H1 (cell line): ENCODE data around the gene RAB11FIP3. TPM values are rescaled to one million over a fixed set of nuclear protein-coding genes. Genes with fewer than 3 reads are reported as not detected.
"Not testable (repeated sequence)": the region's sequence is repeated elsewhere in the genome, so short reads cannot be mapped to it uniquely, and the experiment has no call there.

Source experiments
- CTCF ChIA-PET: fragments of 300-600 bp; sonication (Branson Sonifier 250); formaldehyde crosslinking; loops from one replicate; lab custom pipeline; 2021; ENCODE audit not compliant: partially characterized antibody; lab: Charles Lee
- POLR2A ChIA-PET: fragments of 300-600 bp; sonication (Branson Sonifier 250); formaldehyde crosslinking; loops from one replicate; lab custom pipeline; 2021; ENCODE audit warnings: inconsistent platforms; ENCODE audit not compliant: partially characterized antibody; lab: Charles Lee
- DNase-seq, 2 experiments: peaks; one replicate each; pipeline versions ENCODE4 v3.0.0 to v3.0.0-alpha.2; 2010 to 2022; ENCODE audit warnings: low spot score in 2 of 2, low read depth in 1 of 2, mixed read lengths in 1 of 2
- FAIRE-seq: peaks from 2 replicates; lab custom pipeline; 2011; peaks lifted over from hg19 to GRCh38; lab: Jason Lieb, UNC
- H2AFZ ChIP-seq: 2 replicates; pipeline ENCODE4 v1.8.1; 2012; ENCODE audit warnings: low read length, inconsistent platforms
- H2AK5ac ChIP-seq: 2 replicates; pipeline ENCODE4 v1.6.1; 2013; ENCODE audit warnings: low read depth, low read length
- H2BK120ac ChIP-seq: replicated peaks from 2 replicates; pipeline ENCODE3; 2013; ENCODE audit warnings: low read depth, low read length, inconsistent platforms
- H2BK12ac ChIP-seq: 2 replicates; pipeline ENCODE4 v1.6.1; 2013; ENCODE audit warnings: low read depth, low read length
- H2BK15ac ChIP-seq: 2 replicates; pipeline ENCODE4 v1.6.1; 2013; ENCODE audit warnings: low read length
- H2BK20ac ChIP-seq: 2 replicates; pipeline ENCODE4 v1.6.1; 2013; ENCODE audit warnings: low read length
- H2BK5ac ChIP-seq: 2 replicates; pipeline ENCODE4 v1.6.1; 2013; ENCODE audit warnings: low read depth, low read length
- H3K14ac ChIP-seq: 2 replicates; pipeline ENCODE4 v1.6.1; 2013; ENCODE audit warnings: inconsistent platforms; ENCODE audit not compliant: insufficient read length
- H3K18ac ChIP-seq: 2 replicates; pipeline ENCODE4 v1.6.1; 2013; ENCODE audit warnings: low read length; ENCODE audit errors: extremely low read depth
- H3K23ac ChIP-seq: 2 replicates; pipeline ENCODE4 v1.6.1; 2013; ENCODE audit warnings: inconsistent platforms; ENCODE audit not compliant: insufficient read length
- H3K23me2 ChIP-seq: 2 replicates; pipeline ENCODE4 v1.6.1; 2013; ENCODE audit warnings: low read depth, low read length
- H3K27ac ChIP-seq: 2 replicates; pipeline ENCODE4 v1.6.1; 2011; ENCODE audit warnings: low read depth, low read length, inconsistent platforms
- H3K27me3 ChIP-seq, 4 experiments: replicated peaks in 1 of 4; 1 replicate in 1 of 4; 2 replicates in 3 of 4; pipeline versions ENCODE4 v1.6.1 to v1.8.1; 2011 to 2013; ENCODE audit warnings: low read length in 3 of 4, mild to moderate bottlenecking in 3 of 4, inconsistent platforms in 2 of 4, mixed read lengths in 2 of 4, moderate library complexity in 1 of 4; ENCODE audit not compliant: control insufficient read depth in 3 of 4, insufficient read depth in 3 of 4; ENCODE audit errors: extremely low read depth in 1 of 4
- H3K36me3 ChIP-seq, 4 experiments: 2 replicates each; pipeline versions ENCODE4 v1.6.1 to v1.8.1; 2011 to 2013; ENCODE audit warnings: mild to moderate bottlenecking in 4 of 4, low read length in 3 of 4, moderate library complexity in 2 of 4, control low read depth in 1 of 4, inconsistent platforms in 1 of 4; ENCODE audit not compliant: insufficient read depth in 4 of 4, control insufficient read depth in 2 of 4
- H3K4ac ChIP-seq: replicated peaks from 2 replicates; pipeline ENCODE3; 2013; ENCODE audit warnings: low read length, low read depth, mixed read lengths, inconsistent platforms; ENCODE audit not compliant: insufficient read length
- H3K4me1 ChIP-seq, 4 experiments: replicated peaks in 1 of 4; 1 replicate in 1 of 4; 2 replicates in 3 of 4; pipeline versions ENCODE4 v1.6.1 to v1.8.1; 2011 to 2013; ENCODE audit warnings: low read length in 3 of 4, inconsistent platforms in 2 of 4, mixed read lengths in 1 of 4; ENCODE audit not compliant: insufficient read depth in 4 of 4, control insufficient read depth in 3 of 4
- H3K4me2 ChIP-seq, 2 experiments: 2 replicates each; pipeline versions ENCODE4 v1.6.1 to v1.8.1; 2011 to 2013; ENCODE audit warnings: low read depth in 2 of 2, low read length in 2 of 2, control low read depth in 1 of 2, inconsistent platforms in 1 of 2, mild to moderate bottlenecking in 1 of 2; ENCODE audit not compliant: insufficient read depth in 1 of 2
- H3K4me3 ChIP-seq, 4 experiments: fragments of 200-600, 300-600 bp in 1 of 4; sonication (generic), shearing (Covaris generic), sonication (Bioruptor Twin) in 1 of 4; 2 replicates each; pipeline versions ENCODE4 v1.5.1 to v1.8.1; 2011 to 2016; ENCODE audit warnings: low read length in 4 of 4, low read depth in 3 of 4, control low read depth in 2 of 4, inconsistent platforms in 2 of 4, mild to moderate bottlenecking in 2 of 4, mixed read lengths in 1 of 4, moderate library complexity in 1 of 4; ENCODE audit not compliant: insufficient read depth in 2 of 4; ENCODE audit errors: extremely low read depth in 1 of 4
- H3K56ac ChIP-seq: replicated peaks from 2 replicates; pipeline ENCODE3; 2013; ENCODE audit warnings: low read depth, mild to moderate bottlenecking, mixed read lengths, low read length, inconsistent platforms; ENCODE audit not compliant: insufficient read length
- H3K79me1 ChIP-seq: 2 replicates; pipeline ENCODE4 v1.6.1; 2013; ENCODE audit warnings: low read depth, low read length, control low read depth
- H3K79me2 ChIP-seq, 2 experiments: 2 replicates each; pipeline versions ENCODE4 v1.6.1 to v1.8.1; 2012 to 2013; ENCODE audit warnings: low read length in 2 of 2, mild to moderate bottlenecking in 2 of 2, inconsistent platforms in 1 of 2; ENCODE audit not compliant: insufficient read depth in 2 of 2, control insufficient read depth in 1 of 2
- H3K9ac ChIP-seq, 4 experiments: replicated peaks in 1 of 4; 1 replicate in 1 of 4; 2 replicates in 3 of 4; pipeline versions ENCODE4 v1.6.1 to v1.8.1; 2011 to 2013; ENCODE audit warnings: low read depth in 3 of 4, low read length in 3 of 4, control low read depth in 2 of 4, mild to moderate bottlenecking in 2 of 4, moderate library complexity in 2 of 4, inconsistent platforms in 1 of 4; ENCODE audit errors: extremely low read depth in 1 of 4
- H3K9me3 ChIP-seq, 2 experiments: 2 replicates each; pipeline versions ENCODE4 v1.6.1 to v1.8.1; 2012 to 2013; ENCODE audit warnings: mild to moderate bottlenecking in 2 of 2, moderate library complexity in 2 of 2, control low read depth in 1 of 2, inconsistent platforms in 1 of 2, low read depth in 1 of 2, low read length in 1 of 2, mixed read lengths in 1 of 2; ENCODE audit not compliant: insufficient read depth in 2 of 2
- H4K20me1 ChIP-seq, 2 experiments: replicated peaks in 1 of 2; 2 replicates each; pipeline versions ENCODE3 to v1.8.1; 2011 to 2013; ENCODE audit warnings: inconsistent platforms in 2 of 2, low read length in 2 of 2, mild to moderate bottlenecking in 1 of 2; ENCODE audit not compliant: insufficient read depth in 2 of 2, control insufficient read depth in 1 of 2
- H4K5ac ChIP-seq: 2 replicates; pipeline ENCODE4 v1.6.1; 2013; ENCODE audit warnings: low read length, low read depth, mixed read lengths, inconsistent platforms; ENCODE audit not compliant: insufficient read length
- H4K8ac ChIP-seq: 2 replicates; pipeline ENCODE4 v1.8.0; 2013; ENCODE audit warnings: mild to moderate bottlenecking, moderate library complexity, low read length, inconsistent platforms; ENCODE audit not compliant: insufficient read depth; ENCODE audit errors: extremely low read depth
- H4K91ac ChIP-seq: replicated peaks from 2 replicates; pipeline ENCODE3; 2013; ENCODE audit warnings: low read length, mixed read lengths, inconsistent platforms; ENCODE audit not compliant: insufficient read length
- WGBS, 2 experiments: shearing (Covaris generic) in 1 of 2; methylation state at CpG; one replicate each; pipeline versions ENCODE4 v1.1.6 to v1.1.7; 2013 to 2015; ENCODE audit warnings: low lambda C conversion rate in 2 of 2, mixed read lengths in 2 of 2, inconsistent platforms in 1 of 2, low coverage in 1 of 2, missing lambda C conversion rate in 1 of 2; ENCODE audit not compliant: insufficient replicate concordance in 2 of 2, insufficient coverage in 1 of 2, insufficient read length in 1 of 2; ENCODE audit errors: extremely low coverage in 1 of 2, missing lambda C conversion rate in 1 of 2; 5-methylcytosine and 5-hydroxymethylcytosine counted together
- polyA plus RNA-seq, 7 experiments: library from polyadenylated mRNA; depleted of rRNA in 3 of 7; stranded (reverse) in 5 of 7; unstranded in 2 of 7; fragments of >200 nt in 5 of 7; fragments of 200-250 nt in 2 of 7; gene quantifications; 1 replicate in 5 of 7; 2 replicates in 1 of 7; 4 replicates in 1 of 7; pipeline versions ENCODE4 v1.2.1 to v1.2.3, GENCODE V29; 2011 to 2013; ENCODE audit warnings: missing spikeins in 2 of 7, mixed read lengths in 2 of 7
- total RNA-seq: library from RNA; stranded (reverse); fragmentation: NEBNext Ultra II Directional; extraction: Animal tissue kit (Norgen Biotek cat#: 25700); gene quantifications from 2 replicates; pipeline ENCODE4 v1.2.1, GENCODE V29; 2021

Gene RAB11FIP3
- total and polyA plus RNA-seq, 2 of the 8 experiments (the other 6 are each of a cell fraction or from before 2014, with no cell fraction given): 9.3 to 35.2 TPM

DNA sequence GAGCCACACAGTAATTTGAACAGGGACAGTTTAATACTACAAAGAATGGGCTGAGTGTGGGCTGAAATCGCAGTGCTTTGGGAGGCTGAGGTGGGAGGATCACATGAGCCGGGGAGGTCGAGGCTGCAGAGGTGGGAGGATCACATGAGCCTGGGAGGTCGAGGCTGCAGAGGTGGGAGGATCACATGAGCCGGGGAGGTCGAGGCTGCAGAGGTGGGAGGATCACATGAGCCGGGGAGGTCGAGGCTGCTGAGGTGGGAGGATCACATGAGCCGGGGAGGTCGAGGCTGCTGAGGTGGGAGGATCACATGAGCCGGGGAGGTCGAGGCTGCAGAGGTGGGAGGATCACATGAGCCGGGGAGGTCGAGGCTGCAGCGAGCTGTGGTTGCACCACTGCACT is 69.2 kb downstream of the RAB11FIP3 start:
- H4K5ac ChIP-seq, H3K18ac ChIP-seq, H3K27ac ChIP-seq, H3K23me2 ChIP-seq, H3K4me3 ChIP-seq, H2BK5ac ChIP-seq, H3K4ac ChIP-seq, H3K79me1 ChIP-seq, H2AK5ac ChIP-seq, H3K27me3 ChIP-seq, H2AFZ ChIP-seq, H4K20me1 ChIP-seq, H3K23ac ChIP-seq, H2BK12ac ChIP-seq, H3K79me2 ChIP-seq, H3K9ac ChIP-seq, H3K36me3 ChIP-seq, H3K56ac ChIP-seq, H3K4me1 ChIP-seq, H2BK120ac ChIP-seq, DNase-seq, POLR2A ChIA-PET, H3K14ac ChIP-seq, FAIRE-seq, H2BK20ac ChIP-seq, H3K4me2 ChIP-seq, H2BK15ac ChIP-seq, H4K91ac ChIP-seq, H4K8ac ChIP-seq, H3K9me3 ChIP-seq: not testable (repeated sequence)
- CTCF ChIA-PET: interaction anchor here (1.0 to 2.6 kb wide), 16 partner anchors 9 to 191 kb away, joined by 3 to 24 read pairs (median 5); no protein-coding TSS in a partner anchor
- 87% methylated on average over 15 of the region's 15 CpGs; no CpG with 5 or more reads in 1 of the 2 experiments for WGBS, 2 experiments
